Measurements from ENCODE around the gene PLK3. TPM values are rescaled to one million over a fixed set of nuclear protein-coding genes. Genes with fewer than 3 reads are reported as not detected.

The PLK3 gene
- total and polyA plus RNA-seq, 2 experiments from 2014 or later: 9.5 to 12.4 TPM

DNA sequence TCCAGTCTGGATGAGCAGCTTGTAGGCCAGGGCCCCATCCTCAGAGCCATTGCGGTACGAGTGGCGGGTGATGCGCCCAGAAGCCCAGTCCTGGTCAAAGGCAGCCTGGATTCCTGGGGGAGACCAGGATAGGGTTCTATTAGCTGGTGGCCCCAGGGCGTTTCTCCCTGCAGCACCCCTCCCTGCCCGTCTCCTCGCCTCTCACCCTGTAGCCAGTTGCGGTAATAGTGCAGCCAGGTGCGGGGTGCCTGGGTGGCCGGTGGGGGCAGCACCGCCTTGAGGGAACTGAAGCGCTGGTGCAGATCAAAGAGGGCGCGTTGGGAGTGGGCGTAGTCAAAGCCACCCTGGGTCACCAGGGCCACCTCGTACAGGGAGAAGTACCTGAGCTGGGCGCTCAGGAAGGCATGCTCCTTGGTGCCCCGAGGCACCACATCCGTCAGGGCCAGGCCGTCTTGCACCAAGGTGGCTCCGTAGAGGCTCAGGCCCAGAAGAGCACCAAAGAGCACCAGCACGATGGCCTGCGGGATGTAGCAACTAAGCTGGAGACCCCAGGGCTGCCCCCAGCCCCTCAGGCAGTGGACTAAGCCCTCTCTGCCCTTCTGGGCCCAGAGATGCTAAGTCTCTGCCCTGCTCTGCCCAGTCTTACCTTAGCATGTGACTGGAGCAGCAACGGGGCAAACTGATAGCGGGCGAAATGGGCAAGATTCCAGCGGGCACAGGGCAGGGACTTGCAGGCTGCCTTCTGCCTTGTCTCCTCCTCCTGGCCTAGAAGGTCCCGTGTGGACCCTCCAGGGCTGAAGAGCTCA is 27.2 kb downstream of the PLK3 start:
- Histone ChIP-seq H3K27me3 (no peaks in the 10 kb centered on the region), H3K9me3 (ENCODE audit: low read depth) (no peaks in the 10 kb centered on the region), H3K36me3 (no peaks in the 10 kb centered on the region), H3K4me3 (no peak overlapping the region), H3K4me1 (ENCODE audit: low read depth) (peaks cover 7% of the 10 kb centered on the region), H3K27ac (no peak overlapping the region)
- TF ChIP-seq, protein P1, sequence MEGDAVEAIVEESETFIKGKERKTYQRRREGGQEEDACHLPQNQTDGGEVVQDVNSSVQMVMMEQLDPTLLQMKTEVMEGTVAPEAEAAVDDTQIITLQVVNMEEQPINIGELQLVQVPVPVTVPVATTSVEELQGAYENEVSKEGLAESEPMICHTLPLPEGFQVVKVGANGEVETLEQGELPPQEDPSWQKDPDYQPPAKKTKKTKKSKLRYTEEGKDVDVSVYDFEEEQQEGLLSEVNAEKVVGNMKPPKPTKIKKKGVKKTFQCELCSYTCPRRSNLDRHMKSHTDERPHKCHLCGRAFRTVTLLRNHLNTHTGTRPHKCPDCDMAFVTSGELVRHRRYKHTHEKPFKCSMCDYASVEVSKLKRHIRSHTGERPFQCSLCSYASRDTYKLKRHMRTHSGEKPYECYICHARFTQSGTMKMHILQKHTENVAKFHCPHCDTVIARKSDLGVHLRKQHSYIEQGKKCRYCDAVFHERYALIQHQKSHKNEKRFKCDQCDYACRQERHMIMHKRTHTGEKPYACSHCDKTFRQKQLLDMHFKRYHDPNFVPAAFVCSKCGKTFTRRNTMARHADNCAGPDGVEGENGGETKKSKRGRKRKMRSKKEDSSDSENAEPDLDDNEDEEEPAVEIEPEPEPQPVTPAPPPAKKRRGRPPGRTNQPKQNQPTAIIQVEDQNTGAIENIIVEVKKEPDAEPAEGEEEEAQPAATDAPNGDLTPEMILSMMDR (IDR thresholded peaks at IDR 0.05; ENCODE audit: low read depth, low read length): no peak
- no peak for DNase-seq (ENCODE audit: low read depth in 1 of 2, low spot score in 1 of 2)

DNA sequence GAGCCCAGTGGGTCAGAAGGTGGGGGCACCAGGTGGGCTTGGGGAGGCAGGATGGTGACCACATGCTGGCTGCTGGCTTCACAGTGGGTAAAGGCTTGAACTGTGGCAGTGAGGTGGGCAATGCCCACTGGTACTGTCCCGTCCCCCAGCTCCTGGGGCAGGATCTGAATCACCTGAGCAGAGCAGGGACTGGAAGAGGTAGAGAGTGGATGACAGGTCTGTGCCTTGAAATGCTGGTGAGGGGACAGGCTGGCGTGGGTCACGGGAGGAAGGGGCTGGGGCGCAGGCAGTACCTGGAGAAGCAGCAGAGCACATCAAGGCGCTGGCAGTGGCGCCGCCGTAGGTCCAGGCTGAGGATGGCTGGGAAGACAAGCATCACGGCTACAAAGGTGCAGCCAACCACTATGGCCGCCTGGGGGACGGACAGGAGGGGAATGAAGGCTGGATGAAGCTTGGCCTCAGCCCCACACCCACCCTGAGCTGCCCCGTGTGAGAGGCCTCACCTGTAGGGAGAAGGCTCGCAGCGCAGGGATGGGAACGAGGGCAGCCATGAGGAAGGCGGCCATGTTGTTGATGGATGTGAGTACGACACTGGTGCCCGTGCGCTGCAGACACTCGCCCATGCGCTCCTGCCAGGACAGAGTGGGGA is 27.9 kb downstream of the PLK3 start:
- H3K4me3 ChIP-seq: no peak overlapping the region
- no peaks in the 10 kb centered on the region for H3K27me3 ChIP-seq
- DNase-seq (ENCODE audit: low read depth in 1 of 2, low spot score in 1 of 2): no peak
- no peak overlapping the region for H3K27ac ChIP-seq
- TF ChIP-seq, protein P1 (IDR thresholded peaks at IDR 0.05; ENCODE audit: low read depth, low read length): no peak
- no peaks in the 10 kb centered on the region for H3K36me3 ChIP-seq
- H3K9me3 ChIP-seq (ENCODE audit: low read depth): no peaks in the 10 kb centered on the region
- peaks cover 7% of the 10 kb centered on the region for H3K4me1 ChIP-seq (ENCODE audit: low read depth)

DNA sequence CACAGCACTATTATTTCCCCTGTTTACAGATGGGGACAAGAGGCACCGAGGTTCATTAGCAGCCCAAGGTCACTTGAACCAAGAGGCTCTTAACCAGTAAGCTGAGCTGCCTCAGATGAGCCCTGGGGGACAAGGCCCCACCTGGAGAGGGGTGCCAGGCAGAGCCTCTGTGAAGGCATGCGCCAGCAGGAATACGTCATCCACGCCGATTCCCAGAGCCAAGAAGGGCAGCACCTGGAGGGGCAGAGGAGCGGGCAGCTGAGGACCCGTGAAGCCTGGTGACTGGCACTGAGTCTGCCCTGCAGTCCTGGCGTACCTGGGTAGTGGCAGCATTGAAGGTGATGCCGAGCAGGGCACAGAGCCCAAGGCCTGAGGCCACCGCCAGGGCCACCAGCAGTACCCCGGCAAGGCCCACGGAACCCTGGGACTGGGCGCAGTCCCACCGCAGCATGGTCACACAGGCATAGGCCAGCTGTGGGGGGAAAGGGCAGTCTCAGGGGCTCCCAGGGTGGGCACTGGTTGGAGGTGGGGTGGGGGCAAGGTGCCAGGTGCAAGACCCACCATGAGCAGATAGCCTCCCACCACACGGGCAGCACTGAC is 28.8 kb downstream of the PLK3 start:
- H3K9me3 ChIP-seq (ENCODE audit: low read depth): no peaks in the 10 kb centered on the region
- no peaks in the 10 kb centered on the region for H3K36me3 ChIP-seq
- peaks cover 7% of the 10 kb centered on the region for H3K4me1 ChIP-seq (ENCODE audit: low read depth)
- H3K27me3 ChIP-seq: no peaks in the 10 kb centered on the region
- TF ChIP-seq, protein P1 (IDR thresholded peaks at IDR 0.05; ENCODE audit: low read depth, low read length): no peak
- no peak for DNase-seq (ENCODE audit: low read depth in 1 of 2, low spot score in 1 of 2)
- H3K27ac ChIP-seq: no peak overlapping the region
- H3K4me3 ChIP-seq: no peak overlapping the region

DNA sequence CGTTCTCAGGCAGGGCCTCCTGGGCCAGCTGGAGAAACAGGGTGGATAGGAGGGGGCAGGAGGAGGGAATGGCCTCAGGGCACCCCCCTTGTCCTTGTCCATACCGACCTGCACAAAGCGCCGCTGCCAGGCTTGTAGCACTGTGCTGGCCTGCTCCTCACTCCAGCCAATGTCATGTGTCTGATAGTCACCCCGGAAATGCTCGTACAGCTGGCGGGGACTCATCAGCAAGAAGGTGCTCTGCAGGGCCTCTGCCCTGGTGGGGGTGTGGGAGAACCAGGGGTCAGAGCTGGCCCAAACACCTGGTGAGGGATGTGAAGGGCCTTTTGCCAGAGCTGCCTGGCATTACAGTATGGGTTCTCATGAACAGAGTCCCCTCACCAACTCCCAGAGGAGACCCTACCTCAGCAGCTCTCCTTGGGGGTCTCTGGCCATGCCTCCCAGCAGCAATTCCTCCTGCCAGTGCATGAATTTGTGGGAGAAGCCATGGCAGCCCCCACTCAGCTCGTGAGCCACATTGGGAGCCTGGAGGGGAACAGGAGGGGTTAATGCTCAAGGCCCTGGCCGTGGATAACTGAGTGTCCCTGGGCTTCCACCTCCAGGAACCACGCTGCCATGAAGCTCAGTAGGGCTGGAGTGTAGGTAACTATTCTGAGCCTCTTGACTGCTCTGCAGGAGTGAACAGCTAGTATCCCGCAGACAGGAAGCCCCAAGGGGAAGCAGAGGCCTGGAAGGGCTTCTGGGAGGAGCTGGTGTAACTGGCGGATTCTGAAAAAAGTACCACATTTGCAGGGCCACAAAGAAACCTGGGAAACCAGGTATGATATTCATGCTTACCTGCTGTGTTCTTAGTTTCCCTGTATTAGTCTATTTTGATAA is 29.6 kb downstream of the PLK3 start:
- no peaks in the 10 kb centered on the region for H3K9me3 ChIP-seq (ENCODE audit: low read depth)
- TF ChIP-seq, protein P1 (IDR thresholded peaks at IDR 0.05; ENCODE audit: low read depth, low read length): no peak
- H3K36me3 ChIP-seq: no peaks in the 10 kb centered on the region
- no peaks in the 10 kb centered on the region for H3K27me3 ChIP-seq
- no peak overlapping the region for H3K27ac ChIP-seq
- no peak for DNase-seq (ENCODE audit: low read depth in 1 of 2, low spot score in 1 of 2)
- no peak overlapping the region for H3K4me3 ChIP-seq
- H3K4me1 ChIP-seq (ENCODE audit: low read depth): peaks cover 7% of the 10 kb centered on the region

DNA sequence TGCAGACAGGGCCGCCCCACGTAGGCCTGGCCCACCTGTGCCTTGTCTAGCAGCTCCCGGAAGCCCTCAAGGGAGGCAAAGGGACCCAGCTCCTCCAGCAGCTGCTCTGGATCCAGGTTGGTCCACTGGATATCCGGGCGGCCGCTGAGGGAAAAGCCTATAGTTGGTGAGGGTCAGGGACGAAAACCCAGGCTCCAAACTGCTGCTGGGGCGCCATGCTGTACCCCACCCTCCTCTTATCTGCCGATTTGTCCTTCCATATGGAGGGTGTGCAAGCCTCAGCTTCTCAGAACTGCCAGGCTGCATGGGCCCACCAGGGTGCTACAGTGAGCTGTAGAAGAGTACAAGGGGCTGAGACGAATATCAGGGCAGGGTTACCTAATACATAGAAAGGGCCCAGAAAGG is 30.7 kb downstream of the PLK3 start:
- Histone ChIP-seq H3K27ac (no peak overlapping the region), H3K36me3 (no peaks in the 10 kb centered on the region), H3K27me3 (no peaks in the 10 kb centered on the region), H3K4me3 (no peak overlapping the region), H3K9me3 (ENCODE audit: low read depth) (no peaks in the 10 kb centered on the region), H3K4me1 (ENCODE audit: low read depth) (peaks cover 7% of the 10 kb centered on the region)
- no peak for DNase-seq (ENCODE audit: low read depth in 1 of 2, low spot score in 1 of 2)
- TF ChIP-seq, protein P1 (IDR thresholded peaks at IDR 0.05; ENCODE audit: low read depth, low read length): no peak
